T-helper 17 cell (primary cell): ENCODE measurements around the gene MRPL39. TPM values are rescaled to one million over a fixed set of nuclear protein-coding genes. Genes with fewer than 3 reads are reported as not detected.

Experiments used
- ATAC-seq: fragments of 150-1000 bp; cut with Tn5 transposase; 2 replicates; pipeline ENCODE4 v1.10.0; 2021; ENCODE audit warnings: mild to moderate bottlenecking, moderate library complexity
- DNase-seq, 3 donors: peaks; one replicate each; pipeline versions ENCODE4 v3.0.0 to v3.0.0-alpha.2; 2020 to 2021
- H3K9me3 ChIP-seq: one replicate; pipeline ENCODE4 v1.7.0; 2013; ENCODE audit warnings: low read length, mild to moderate bottlenecking; ENCODE audit not compliant: control insufficient read depth, poor library complexity, severe bottlenecking
- H3K27ac Mint-ChIP-seq: one replicate; pipeline ENCODE4 v1.8.0; 2022; ENCODE audit warnings: mild to moderate bottlenecking, moderate library complexity, mixed read lengths
- H3K27me3 Mint-ChIP-seq: one replicate; pipeline ENCODE4 v1.8.0; 2022; ENCODE audit warnings: mixed read lengths
- H3K36me3 Mint-ChIP-seq: one replicate; pipeline ENCODE4 v1.8.0; 2022; ENCODE audit warnings: low read depth, mixed read lengths
- H3K4me1 Mint-ChIP-seq: one replicate; pipeline ENCODE4 v1.8.0; 2022; ENCODE audit warnings: mild to moderate bottlenecking, mixed read lengths
- H3K4me3 Mint-ChIP-seq: one replicate; pipeline ENCODE4 v1.8.0; 2022; ENCODE audit warnings: mild to moderate bottlenecking, moderate library complexity, mixed read lengths
- total RNA-seq, 4 donors: library from RNA in 2 of 4; stranded (reverse) in 2 of 4; gene quantifications; one replicate each; pipeline ENCODE4 v1.2.3 and lab custom pipeline; 2022 to 2026

MRPL39 gene
- total RNA-seq, 2 donors from 2014 or later: 8.9 to 9.9 TPM

DNA sequence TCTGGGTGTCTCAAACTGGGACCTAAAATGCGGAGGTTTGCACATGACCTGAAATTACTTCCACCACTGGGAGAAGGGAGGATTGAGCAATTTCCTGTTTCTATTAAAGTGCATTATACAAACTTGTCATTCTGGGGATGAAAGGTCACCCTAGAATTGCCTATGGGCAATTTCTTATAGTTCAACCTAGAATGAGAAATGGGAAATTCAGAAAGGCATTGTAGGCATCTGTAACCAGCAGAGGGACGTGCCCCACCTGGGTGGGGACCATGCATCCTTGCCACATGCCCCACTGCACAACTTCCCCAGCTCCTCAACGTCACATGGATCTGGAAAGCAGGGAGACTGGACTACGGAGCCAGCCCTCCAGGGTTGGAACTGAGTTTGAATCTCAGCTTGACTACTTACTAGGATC is 47.0 kb downstream of the MRPL39 start:
- Mint-ChIP-seq H3K4me1 (peaks cover 39% of the 10 kb centered on the region), H3K27ac (peak overlapping the region; percentile 32), H3K4me3 (peak overlapping the region; percentile 59), H3K36me3 (no peaks in the 10 kb centered on the region), H3K27me3 (no peaks in the 10 kb centered on the region)
- H3K9me3 ChIP-seq: peaks cover 6% of the 10 kb centered on the region
- DNase-seq: no peak
- no peak for ATAC-seq

DNA sequence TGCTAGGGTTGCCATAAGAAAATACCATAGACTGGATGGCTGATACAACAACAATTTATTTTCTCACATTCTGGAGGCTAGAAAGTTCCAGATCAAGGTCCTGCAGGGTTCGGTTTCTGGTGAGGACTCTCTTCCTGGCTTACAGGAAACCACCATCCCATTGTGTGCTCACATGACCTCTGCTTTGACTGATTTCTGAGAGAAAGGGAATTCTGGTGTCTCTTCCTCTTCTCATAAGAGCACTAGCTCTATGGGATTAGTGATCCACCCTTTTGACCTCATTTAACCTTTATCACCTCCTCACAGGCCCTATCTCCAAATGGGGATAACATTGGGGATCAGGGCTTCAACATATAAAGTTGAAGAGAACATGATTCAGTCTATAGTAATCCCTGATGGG is 47.5 kb downstream of the MRPL39 start:
- Mint-ChIP-seq H3K27me3 (no peaks in the 10 kb centered on the region), H3K4me1 (peaks cover 36% of the 10 kb centered on the region), H3K27ac (peak overlapping the region; percentile 32), H3K36me3 (no peaks in the 10 kb centered on the region), H3K4me3 (peak overlapping the region; percentile 59)
- DNase-seq: no peak
- ATAC-seq: no peak
- peaks cover 4% of the 10 kb centered on the region for H3K9me3 ChIP-seq

- ATAC-seq: no peak
- Mint-ChIP-seq H3K27ac (no peak overlapping the region), H3K27me3 (no peaks in the 10 kb centered on the region), H3K36me3 (no peaks in the 10 kb centered on the region), H3K4me1 (peaks cover 22% of the 10 kb centered on the region), H3K4me3 (no peak overlapping the region)
- no peak for DNase-seq
- H3K9me3 ChIP-seq: peaks cover 4% of the 10 kb centered on the region
Measured at GRCh38 chr21:25558123-25558522, 49.2 kb downstream of the MRPL39 start.

DNA sequence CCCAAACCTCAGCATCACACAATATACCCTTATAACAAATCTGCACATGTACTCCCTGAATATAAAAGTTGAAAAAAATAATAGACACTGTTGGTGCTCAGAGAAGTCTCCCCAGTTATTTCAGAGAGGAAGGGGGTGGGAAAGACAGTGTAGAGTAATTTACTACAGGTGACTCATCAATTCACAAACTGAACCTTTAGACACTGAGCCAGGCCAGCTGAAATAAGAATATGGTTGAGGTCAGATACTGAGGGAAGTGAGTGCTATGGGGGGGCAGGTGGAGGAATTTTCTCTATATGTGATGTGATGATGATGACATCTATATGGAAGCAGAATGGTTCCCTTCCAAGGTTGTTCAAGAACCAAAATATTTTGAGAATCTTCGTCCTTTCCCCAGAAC is 50.1 kb downstream of the MRPL39 start:
- Mint-ChIP-seq H3K4me1 (peaks cover 19% of the 10 kb centered on the region), H3K27me3 (no peaks in the 10 kb centered on the region), H3K4me3 (no peak overlapping the region), H3K27ac (no peak overlapping the region), H3K36me3 (no peaks in the 10 kb centered on the region)
- H3K9me3 ChIP-seq: no peaks in the 10 kb centered on the region
- ATAC-seq (no peak), DNase-seq (no peak)

GRCh38 chr21:25556091-25556490 is 51.2 kb downstream of the MRPL39 start:
- H3K4me3 Mint-ChIP-seq: no peak overlapping the region
- H3K27ac Mint-ChIP-seq: no peak overlapping the region
- H3K36me3 Mint-ChIP-seq: peaks cover 1% of the 10 kb centered on the region
- ATAC-seq: no peak
- H3K27me3 Mint-ChIP-seq: no peaks in the 10 kb centered on the region
- H3K4me1 Mint-ChIP-seq: peaks cover 13% of the 10 kb centered on the region
- no peaks in the 10 kb centered on the region for H3K9me3 ChIP-seq
- DNase-seq: no peak

- Mint-ChIP-seq H3K4me1 (peaks cover 8% of the 10 kb centered on the region), H3K27me3 (no peaks in the 10 kb centered on the region), H3K27ac (no peak overlapping the region), H3K4me3 (no peak overlapping the region), H3K36me3 (peaks cover 2% of the 10 kb centered on the region)
- ATAC-seq (no peak), DNase-seq (no peak)
- no peaks in the 10 kb centered on the region for H3K9me3 ChIP-seq
Measured at GRCh38 chr21:25555492-25555891, 51.8 kb downstream of the MRPL39 start.

DNA sequence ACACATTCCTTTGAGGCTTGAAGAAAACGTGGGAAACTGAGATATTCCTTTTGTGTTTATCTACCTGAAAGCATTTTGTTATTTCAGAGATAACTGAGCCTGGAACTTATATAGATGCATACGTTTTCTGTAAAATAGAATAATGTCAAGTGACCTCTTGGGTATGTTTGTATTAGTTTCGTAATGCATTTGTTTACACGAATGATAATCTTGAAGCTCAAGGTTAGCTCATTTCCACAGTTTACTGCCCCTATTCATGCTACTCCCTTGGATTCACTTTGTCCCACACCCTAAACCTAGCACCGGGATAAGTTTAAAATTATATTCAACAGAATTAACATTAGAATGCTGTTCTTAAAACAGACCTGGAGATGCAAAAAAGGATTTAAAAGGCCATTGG is 54.4 kb downstream of the MRPL39 start:
- Mint-ChIP-seq H3K27me3 (no peaks in the 10 kb centered on the region), H3K27ac (no peak overlapping the region), H3K36me3 (peaks cover 2% of the 10 kb centered on the region), H3K4me1 (no peaks in the 10 kb centered on the region), H3K4me3 (no peak overlapping the region)
- no peak for ATAC-seq
- DNase-seq: no peak
- no peaks in the 10 kb centered on the region for H3K9me3 ChIP-seq

GRCh38 chr21:25551569-25551968 is 55.7 kb downstream of the MRPL39 start:
- no peak overlapping the region for H3K27ac Mint-ChIP-seq
- H3K36me3 Mint-ChIP-seq: peaks cover 2% of the 10 kb centered on the region
- no peaks in the 10 kb centered on the region for H3K4me1 Mint-ChIP-seq
- DNase-seq (no peak), ATAC-seq (no peak)
- H3K4me3 Mint-ChIP-seq: no peak overlapping the region
- no peaks in the 10 kb centered on the region for H3K27me3 Mint-ChIP-seq
- no peaks in the 10 kb centered on the region for H3K9me3 ChIP-seq

DNA sequence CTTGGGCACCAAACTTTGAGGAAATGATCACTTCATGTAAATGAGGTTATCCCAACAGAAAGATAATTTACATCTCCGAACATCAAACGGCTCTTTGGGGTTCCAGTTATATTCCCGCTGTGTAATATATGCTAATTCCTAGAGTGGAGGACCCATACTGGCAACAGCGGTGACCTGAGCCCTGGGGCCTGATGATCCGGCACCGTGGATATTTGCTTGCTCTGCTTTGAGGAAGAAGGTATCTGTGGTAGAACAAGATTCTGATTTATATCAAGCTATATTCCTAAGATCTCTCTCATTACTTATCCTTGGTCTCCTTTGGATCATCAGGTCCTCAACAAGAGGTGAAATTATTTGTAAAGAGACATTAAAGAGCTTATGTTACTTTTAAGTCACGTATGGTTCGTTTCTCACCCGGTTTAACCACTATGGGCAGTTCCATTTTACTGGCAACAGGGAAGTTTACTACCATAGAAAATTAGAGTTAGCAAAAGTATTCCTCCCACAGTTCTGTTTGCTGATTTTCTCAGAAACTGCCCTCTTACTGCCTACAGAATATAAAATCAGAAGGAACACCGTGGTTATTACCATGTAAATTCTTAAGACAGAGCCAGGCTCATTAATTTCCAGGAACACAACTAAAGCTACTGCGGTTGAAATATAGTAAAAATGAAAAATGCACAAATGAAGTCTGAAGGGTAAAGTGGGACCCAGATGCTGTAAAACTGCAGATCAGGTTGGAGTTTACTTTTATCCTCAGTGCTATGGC is 56.7 kb downstream of the MRPL39 start:
- Mint-ChIP-seq H3K4me1 (no peaks in the 10 kb centered on the region), H3K4me3 (no peak overlapping the region), H3K27ac (no peak overlapping the region), H3K27me3 (no peaks in the 10 kb centered on the region), H3K36me3 (peaks cover 2% of the 10 kb centered on the region)
- no peak for DNase-seq
- H3K9me3 ChIP-seq: no peaks in the 10 kb centered on the region
- ATAC-seq: no peak

DNA sequence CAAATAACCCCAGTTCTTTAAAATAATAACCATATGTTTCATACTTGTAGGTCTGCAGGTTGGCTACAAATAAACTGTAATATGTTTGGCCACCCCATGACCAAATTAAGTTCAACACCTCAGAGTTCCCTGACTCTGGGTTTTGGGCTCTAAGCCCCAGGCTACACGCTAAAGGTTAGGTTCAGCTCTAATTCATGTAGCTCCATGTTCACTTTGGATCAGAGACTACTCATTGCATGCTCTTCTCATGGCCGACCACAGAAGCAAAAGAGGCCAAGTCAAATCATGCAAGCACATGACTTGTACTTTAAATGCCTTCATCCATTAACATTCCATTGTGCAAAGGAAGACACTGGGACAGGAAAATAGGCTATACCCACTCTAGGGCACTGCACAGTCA is 66.2 kb downstream of the MRPL39 start:
- no peaks in the 10 kb centered on the region for H3K27me3 Mint-ChIP-seq
- no peaks in the 10 kb centered on the region for H3K9me3 ChIP-seq
- no peak overlapping the region for H3K4me3 Mint-ChIP-seq
- H3K36me3 Mint-ChIP-seq: no peaks in the 10 kb centered on the region
- H3K4me1 Mint-ChIP-seq: no peaks in the 10 kb centered on the region
- no peak for ATAC-seq
- H3K27ac Mint-ChIP-seq: no peak overlapping the region
- DNase-seq: no peak

DNA sequence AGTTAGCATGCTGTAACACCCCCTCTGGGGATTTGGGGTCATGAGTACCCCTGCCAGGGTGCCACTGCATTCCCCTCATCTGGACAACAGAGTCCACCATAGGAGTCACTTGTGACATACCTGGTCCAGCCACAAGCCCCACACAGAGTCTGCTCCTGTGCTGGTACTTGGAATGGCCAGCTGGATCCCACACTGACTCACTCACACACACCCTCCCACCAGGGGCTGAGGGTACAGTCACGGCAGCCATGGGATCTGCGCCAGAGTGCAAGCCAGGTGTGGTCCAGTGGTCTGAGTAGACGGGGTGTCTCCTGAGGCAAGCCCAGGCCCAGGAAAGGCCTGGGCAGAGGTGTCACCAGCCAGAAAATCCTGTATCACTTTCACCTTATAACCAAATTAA is 67.7 kb downstream of the MRPL39 start:
- Mint-ChIP-seq H3K36me3 (no peaks in the 10 kb centered on the region), H3K4me3 (no peak overlapping the region), H3K27me3 (no peaks in the 10 kb centered on the region), H3K27ac (no peak overlapping the region), H3K4me1 (no peaks in the 10 kb centered on the region)
- ATAC-seq: no peak
- no peaks in the 10 kb centered on the region for H3K9me3 ChIP-seq
- DNase-seq: no peak

DNA sequence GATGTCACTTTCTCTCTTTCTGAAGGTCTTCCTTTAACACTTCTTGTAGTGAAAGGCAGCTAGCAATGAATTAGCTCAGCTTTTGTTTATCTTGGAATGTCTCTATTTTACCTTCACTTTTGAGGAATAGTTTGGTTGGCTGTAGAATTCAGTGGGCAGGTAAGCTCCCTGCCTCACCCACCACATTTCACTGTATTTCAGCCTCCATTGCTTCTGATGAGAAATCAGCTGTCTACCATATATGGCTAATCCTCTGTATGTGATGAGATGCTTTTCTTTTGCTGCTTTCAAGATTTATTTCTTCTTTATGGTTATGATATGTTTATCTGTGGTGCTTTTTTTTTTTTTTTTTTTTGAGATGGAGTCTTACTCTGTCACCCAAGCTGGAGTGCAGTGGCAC is 70.1 kb downstream of the MRPL39 start:
- no peaks in the 10 kb centered on the region for H3K9me3 ChIP-seq
- no peaks in the 10 kb centered on the region for H3K36me3 Mint-ChIP-seq
- H3K4me3 Mint-ChIP-seq: no peak overlapping the region
- DNase-seq: no peak
- no peak overlapping the region for H3K27ac Mint-ChIP-seq
- ATAC-seq: no peak
- H3K27me3 Mint-ChIP-seq: no peaks in the 10 kb centered on the region
- no peaks in the 10 kb centered on the region for H3K4me1 Mint-ChIP-seq

- Mint-ChIP-seq H3K27ac (no peak overlapping the region), H3K4me1 (no peaks in the 10 kb centered on the region), H3K36me3 (no peaks in the 10 kb centered on the region), H3K4me3 (no peak overlapping the region), H3K27me3 (no peaks in the 10 kb centered on the region)
- H3K9me3 ChIP-seq: no peaks in the 10 kb centered on the region
- DNase-seq (no peak), ATAC-seq (no peak)
Measured at GRCh38 chr21:25536752-25537151, 70.5 kb downstream of the MRPL39 start.

DNA sequence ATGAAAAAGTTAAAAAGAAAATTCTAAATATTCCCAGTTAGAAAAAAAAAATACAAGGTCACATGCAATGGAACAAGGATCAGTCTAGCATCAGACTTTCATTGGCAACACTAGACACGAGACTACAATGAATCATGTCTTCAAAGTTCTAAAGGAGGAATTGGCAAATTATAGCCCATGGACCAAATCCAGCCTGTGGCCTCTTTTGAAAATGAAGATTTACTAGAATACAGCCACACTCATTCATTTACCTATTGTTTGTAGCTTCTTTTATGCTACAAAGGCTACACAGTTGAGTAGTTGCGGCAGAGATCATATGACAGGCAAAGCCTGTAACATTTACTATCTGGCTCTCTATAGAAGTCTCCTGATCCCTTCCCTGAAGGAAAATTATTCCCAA is 71.4 kb downstream of the MRPL39 start:
- H3K27me3 Mint-ChIP-seq: no peaks in the 10 kb centered on the region
- H3K27ac Mint-ChIP-seq: no peak overlapping the region
- H3K4me3 Mint-ChIP-seq: no peak overlapping the region
- no peaks in the 10 kb centered on the region for H3K4me1 Mint-ChIP-seq
- ATAC-seq (no peak), DNase-seq (no peak)
- no peaks in the 10 kb centered on the region for H3K36me3 Mint-ChIP-seq
- no peaks in the 10 kb centered on the region for H3K9me3 ChIP-seq
